ENCODE data around the gene METAP2.
"Not testable (repeated sequence)": the region's sequence is repeated elsewhere in the genome, so short reads cannot be mapped to it uniquely, and the experiment has no call there.

Gene METAP2

DNA sequence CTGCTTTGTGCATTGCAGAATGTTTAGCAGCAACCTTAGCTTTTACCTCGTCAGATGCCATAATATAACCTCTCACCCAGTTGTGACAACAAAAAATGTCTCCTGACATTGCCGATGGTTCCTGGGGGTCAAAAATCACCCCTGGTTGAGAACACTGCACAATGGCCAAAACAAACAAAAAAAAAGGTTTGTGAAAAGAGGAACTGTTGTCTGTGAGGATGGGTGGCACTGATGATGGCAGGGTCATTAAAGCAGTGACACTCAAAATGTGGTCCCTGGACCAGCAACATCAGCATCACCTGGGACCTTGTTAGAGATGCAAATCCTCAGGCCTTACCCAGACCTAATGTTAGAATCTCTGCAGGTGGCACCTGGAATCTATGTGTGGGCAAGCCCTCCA is 36.4 kb upstream of the METAP2 start:
- DNase-seq (ENCODE audit: low spot score) (no peak), ATAC-seq (ENCODE audit: low read depth) (no peak)
- no peaks in the 10 kb centered on the region for H3K9me3 ChIP-seq (ENCODE audit: severe bottlenecking)
- no peak overlapping the region for H3K4me3 ChIP-seq (ENCODE audit: severe bottlenecking)
- no peaks in the 10 kb centered on the region for H3K27me3 ChIP-seq (ENCODE audit: insufficient read depth, poor library complexity, severe bottlenecking)
- no peaks in the 10 kb centered on the region for H3K4me1 ChIP-seq (ENCODE audit: insufficient read depth, poor library complexity, severe bottlenecking)
- no peak overlapping the region for H3K27ac ChIP-seq (ENCODE audit: poor library complexity, severe bottlenecking)
- H3K36me3 ChIP-seq (ENCODE audit: low read depth), result no peaks in the 10 kb centered on the region
- TF ChIP-seq, protein P1, sequence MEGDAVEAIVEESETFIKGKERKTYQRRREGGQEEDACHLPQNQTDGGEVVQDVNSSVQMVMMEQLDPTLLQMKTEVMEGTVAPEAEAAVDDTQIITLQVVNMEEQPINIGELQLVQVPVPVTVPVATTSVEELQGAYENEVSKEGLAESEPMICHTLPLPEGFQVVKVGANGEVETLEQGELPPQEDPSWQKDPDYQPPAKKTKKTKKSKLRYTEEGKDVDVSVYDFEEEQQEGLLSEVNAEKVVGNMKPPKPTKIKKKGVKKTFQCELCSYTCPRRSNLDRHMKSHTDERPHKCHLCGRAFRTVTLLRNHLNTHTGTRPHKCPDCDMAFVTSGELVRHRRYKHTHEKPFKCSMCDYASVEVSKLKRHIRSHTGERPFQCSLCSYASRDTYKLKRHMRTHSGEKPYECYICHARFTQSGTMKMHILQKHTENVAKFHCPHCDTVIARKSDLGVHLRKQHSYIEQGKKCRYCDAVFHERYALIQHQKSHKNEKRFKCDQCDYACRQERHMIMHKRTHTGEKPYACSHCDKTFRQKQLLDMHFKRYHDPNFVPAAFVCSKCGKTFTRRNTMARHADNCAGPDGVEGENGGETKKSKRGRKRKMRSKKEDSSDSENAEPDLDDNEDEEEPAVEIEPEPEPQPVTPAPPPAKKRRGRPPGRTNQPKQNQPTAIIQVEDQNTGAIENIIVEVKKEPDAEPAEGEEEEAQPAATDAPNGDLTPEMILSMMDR (IDR thresholded peaks at IDR 0.05; ENCODE audit: poor library complexity, severe bottlenecking), result no peak

DNA sequence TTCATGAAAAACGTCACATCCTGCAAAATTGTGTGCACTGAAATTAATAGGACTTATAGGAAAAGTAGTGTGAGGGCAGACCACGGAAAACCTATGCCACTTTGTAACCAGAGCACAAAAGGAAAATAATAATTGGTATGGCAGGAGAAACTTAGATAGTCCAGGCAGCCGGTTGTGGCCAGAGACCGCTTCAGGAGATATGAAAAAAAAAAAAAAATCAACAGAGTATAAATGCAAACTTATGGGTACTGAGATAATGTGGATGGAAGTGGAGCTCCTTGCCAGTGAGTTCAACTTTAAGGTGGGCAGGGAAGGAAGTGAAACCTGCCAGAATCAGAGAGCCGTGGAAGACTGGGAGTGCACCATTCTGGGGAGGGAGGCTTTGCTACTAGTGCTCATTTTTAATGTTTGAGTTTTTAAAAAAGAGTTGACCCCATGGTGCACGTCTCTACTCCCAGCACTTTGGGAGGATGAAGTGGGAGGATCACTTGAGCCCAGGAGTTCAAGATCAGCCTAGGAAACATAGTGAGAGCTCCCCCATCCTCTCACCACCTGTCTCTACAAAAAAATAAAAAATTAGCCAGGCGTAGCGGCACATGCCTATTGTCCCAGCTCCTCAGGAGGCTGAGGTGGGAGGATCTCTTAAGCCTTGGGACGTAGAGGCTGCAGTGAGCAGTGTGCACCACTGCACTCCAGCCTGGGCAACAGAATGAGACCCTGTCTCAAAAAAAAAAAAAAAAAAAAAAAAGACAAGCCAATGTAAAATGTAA is 34.3 kb upstream of the METAP2 start:
- ATAC-seq (ENCODE audit: low read depth) (no peak), DNase-seq (ENCODE audit: low spot score) (no peak)
- Histone ChIP-seq H3K27me3 (ENCODE audit: insufficient read depth, poor library complexity, severe bottlenecking) (no peaks in the 10 kb centered on the region), H3K27ac (ENCODE audit: poor library complexity, severe bottlenecking) (no peak overlapping the region), H3K4me3 (ENCODE audit: severe bottlenecking) (no peak overlapping the region), H3K4me1 (ENCODE audit: insufficient read depth, poor library complexity, severe bottlenecking) (no peaks in the 10 kb centered on the region), H3K9me3 (ENCODE audit: severe bottlenecking) (no peaks in the 10 kb centered on the region), H3K36me3 (ENCODE audit: low read depth) (no peaks in the 10 kb centered on the region)
- TF ChIP-seq, protein P1 (IDR thresholded peaks at IDR 0.05; ENCODE audit: poor library complexity, severe bottlenecking), result no peak

DNA sequence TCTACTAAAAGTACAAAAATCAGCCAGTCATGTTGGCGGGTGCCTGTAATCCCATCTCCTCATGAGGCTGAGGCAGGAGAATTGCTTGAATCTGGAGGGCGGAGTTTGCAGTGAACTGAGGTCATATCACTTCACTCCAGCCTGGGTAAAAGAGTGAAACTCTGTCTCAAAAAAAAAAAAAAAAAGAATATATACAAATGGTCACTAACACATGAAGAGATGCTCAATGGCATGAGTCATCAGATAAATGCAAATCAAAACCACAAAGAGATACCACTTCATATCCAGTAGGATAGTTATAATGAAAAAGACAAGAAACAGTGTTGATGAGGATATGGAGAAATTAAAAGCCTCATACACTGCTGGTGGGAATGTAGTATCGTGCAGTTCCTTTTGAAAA is 33.6 kb upstream of the METAP2 start:
- TF ChIP-seq, protein P1 (IDR thresholded peaks at IDR 0.05; ENCODE audit: poor library complexity, severe bottlenecking), result no peak
- Histone ChIP-seq H3K4me1 (ENCODE audit: insufficient read depth, poor library complexity, severe bottlenecking) (no peaks in the 10 kb centered on the region), H3K36me3 (ENCODE audit: low read depth) (no peaks in the 10 kb centered on the region), H3K9me3 (ENCODE audit: severe bottlenecking) (no peaks in the 10 kb centered on the region), H3K27ac (ENCODE audit: poor library complexity, severe bottlenecking) (no peak overlapping the region), H3K4me3 (ENCODE audit: severe bottlenecking) (no peak overlapping the region), H3K27me3 (ENCODE audit: insufficient read depth, poor library complexity, severe bottlenecking) (no peaks in the 10 kb centered on the region)
- no peak for DNase-seq (ENCODE audit: low spot score)
- no peak; the same call in 2 of the 3 replicates for ATAC-seq (ENCODE audit: low read depth)

DNA sequence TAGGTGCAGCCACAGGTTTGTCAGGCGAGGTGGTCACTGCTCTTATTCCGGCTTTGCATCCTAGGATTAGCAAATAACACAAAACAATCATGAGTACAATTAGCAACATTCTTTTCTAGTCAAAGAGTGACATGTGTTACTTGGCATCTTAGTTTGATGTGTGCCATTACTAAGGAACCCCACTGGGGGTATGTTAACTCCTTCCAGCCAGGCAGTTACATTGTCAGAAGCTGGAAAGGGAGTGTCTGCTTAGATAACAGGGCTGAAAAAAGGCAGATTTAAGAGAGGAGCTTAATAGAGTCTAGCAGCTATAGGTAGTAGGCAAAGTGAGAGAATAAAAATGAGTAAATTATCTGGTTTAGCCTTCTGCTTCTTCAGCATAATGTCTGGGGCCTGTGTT is 30.5 kb upstream of the METAP2 start:
- no peak overlapping the region for H3K4me3 ChIP-seq (ENCODE audit: severe bottlenecking)
- no peaks in the 10 kb centered on the region for H3K4me1 ChIP-seq (ENCODE audit: insufficient read depth, poor library complexity, severe bottlenecking)
- ATAC-seq (ENCODE audit: low read depth), result no peak
- DNase-seq (ENCODE audit: low spot score), result no peak
- no peaks in the 10 kb centered on the region for H3K9me3 ChIP-seq (ENCODE audit: severe bottlenecking)
- no peak overlapping the region for H3K27ac ChIP-seq (ENCODE audit: poor library complexity, severe bottlenecking)
- no peaks in the 10 kb centered on the region for H3K27me3 ChIP-seq (ENCODE audit: insufficient read depth, poor library complexity, severe bottlenecking)
- no peaks in the 10 kb centered on the region for H3K36me3 ChIP-seq (ENCODE audit: low read depth)
- TF ChIP-seq, protein P1 (IDR thresholded peaks at IDR 0.05; ENCODE audit: poor library complexity, severe bottlenecking), result no peak

DNA sequence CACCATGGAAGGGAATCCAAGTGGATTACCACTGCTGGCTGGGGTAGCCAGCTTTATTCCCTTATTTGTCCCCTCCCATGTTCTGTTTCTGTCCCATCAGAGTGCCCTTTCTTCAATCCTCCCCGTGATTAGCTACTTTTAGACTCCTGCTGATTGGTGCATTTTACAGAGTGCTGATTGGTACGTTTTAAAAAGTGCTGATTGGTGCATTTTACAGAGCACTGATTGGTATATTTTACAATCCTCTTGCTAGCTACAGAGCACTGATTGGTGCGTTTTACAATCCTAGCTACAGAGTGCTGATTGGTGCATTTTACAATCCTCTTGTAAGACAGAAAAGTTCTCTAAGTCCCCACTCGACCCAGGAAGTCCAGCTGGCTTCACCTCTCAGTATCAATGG is 28.9 kb upstream of the METAP2 start:
- not testable (repeated sequence) for ATAC-seq (ENCODE audit: low read depth); H3K27ac ChIP-seq (ENCODE audit: poor library complexity, severe bottlenecking); H3K27me3 ChIP-seq (ENCODE audit: insufficient read depth, poor library complexity, severe bottlenecking)

More for the DNA sequence above, 28.9 kb upstream of the METAP2 start:
- not testable (repeated sequence) for H3K36me3 ChIP-seq (ENCODE audit: low read depth); H3K9me3 ChIP-seq (ENCODE audit: severe bottlenecking); H3K4me1 ChIP-seq (ENCODE audit: insufficient read depth, poor library complexity, severe bottlenecking); H3K4me3 ChIP-seq (ENCODE audit: severe bottlenecking); DNase-seq (ENCODE audit: low spot score)

All from RWPE2 (cell line).